Measurements from ENCODE around the gene SFMBT1.
A peak's percentile ranks its signal among the peaks of the same experiment; 100 is the strongest.

The SFMBT1 gene

DNA sequence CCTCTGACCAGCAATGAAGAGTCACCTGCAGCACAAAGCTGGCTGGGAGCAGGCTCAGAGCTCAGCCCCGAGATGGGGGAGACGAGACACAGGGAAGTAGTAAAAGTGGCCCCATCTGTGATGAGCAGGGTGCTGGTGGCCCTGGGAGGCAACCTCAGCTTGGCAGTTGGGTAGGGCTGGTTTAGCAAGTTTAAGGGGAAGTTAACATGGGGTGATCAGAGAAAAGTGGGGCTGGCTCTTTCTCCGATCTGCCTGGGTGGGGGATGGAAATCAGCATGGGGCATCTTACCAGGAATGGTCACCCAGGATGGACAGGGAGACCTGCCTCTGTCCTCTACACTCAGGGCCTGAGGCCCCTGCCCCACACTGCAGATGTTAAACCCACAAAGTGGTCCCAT, 29.9 kb upstream of the SFMBT1 start:
- Histone ChIP-seq H3K4me3 (ENCODE audit: low read depth, low read length) (no peak overlapping the region), H3K27me3 (replicated peaks) (no peaks in the 10 kb centered on the region), H3K36me3 (replicated peaks) (no peaks in the 10 kb centered on the region), H3K27ac (no peak overlapping the region)
- in situ Hi-C loops (cut with HindIII; ENCODE audit: low pct_ligation_motif_present, low sequenced_read_pairs) = no loop called here
- TF ChIP-seq, protein P1, sequence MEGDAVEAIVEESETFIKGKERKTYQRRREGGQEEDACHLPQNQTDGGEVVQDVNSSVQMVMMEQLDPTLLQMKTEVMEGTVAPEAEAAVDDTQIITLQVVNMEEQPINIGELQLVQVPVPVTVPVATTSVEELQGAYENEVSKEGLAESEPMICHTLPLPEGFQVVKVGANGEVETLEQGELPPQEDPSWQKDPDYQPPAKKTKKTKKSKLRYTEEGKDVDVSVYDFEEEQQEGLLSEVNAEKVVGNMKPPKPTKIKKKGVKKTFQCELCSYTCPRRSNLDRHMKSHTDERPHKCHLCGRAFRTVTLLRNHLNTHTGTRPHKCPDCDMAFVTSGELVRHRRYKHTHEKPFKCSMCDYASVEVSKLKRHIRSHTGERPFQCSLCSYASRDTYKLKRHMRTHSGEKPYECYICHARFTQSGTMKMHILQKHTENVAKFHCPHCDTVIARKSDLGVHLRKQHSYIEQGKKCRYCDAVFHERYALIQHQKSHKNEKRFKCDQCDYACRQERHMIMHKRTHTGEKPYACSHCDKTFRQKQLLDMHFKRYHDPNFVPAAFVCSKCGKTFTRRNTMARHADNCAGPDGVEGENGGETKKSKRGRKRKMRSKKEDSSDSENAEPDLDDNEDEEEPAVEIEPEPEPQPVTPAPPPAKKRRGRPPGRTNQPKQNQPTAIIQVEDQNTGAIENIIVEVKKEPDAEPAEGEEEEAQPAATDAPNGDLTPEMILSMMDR (IDR thresholded peaks at IDR 0.05; ENCODE audit: low read depth, low read length, missing control alignments) = no peak
- no peak for DNase-seq

DNA sequence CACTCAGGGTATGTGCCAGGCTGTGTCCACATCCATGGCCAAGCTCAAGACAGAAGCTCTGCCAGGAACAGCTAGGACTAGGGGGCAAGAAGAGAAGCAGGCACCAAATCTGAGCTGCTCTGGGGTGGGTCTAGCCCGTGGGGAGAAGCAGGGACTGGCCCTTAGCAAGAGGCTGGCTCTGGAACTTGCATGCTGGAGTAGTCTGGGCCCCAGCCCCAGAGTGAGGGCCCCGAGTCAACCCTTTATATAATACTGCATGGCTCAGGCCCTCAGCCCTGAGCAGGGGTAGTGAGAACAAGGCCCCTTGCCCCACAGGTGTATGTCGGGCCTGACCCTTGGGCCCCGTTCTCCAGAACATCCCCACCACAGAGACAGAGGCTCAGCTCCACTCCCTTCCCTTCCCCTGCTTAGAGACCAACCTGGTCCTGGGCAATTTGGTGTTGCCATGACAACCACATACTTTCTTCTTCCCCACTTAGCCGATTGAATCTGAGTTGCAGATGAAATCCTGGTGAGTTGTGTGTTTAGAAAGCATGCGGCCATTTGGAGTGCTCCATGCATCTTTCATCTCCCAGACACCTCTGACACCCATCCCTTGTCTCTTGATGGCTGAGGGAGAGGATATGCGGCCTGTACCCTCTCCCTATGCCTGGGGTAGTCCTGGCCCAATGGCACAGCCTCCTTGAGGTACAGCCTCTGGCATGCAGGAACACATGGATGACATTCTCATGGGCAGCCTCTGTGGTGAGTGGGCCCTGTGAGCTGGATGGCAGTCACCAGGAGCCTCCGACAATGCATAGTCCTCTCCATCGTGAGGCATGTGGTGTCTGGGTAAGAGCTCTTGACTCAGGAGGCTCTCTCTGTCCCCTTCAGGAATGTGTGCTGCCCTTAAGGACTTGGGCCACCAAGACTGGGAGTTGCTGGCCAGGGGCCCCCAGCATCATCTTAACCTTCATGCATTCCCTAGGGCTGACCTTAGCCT, 29.2 kb upstream of the SFMBT1 start:
- TF ChIP-seq, protein P1 (IDR thresholded peaks at IDR 0.05; ENCODE audit: low read depth, low read length, missing control alignments) = no peak

DNA sequence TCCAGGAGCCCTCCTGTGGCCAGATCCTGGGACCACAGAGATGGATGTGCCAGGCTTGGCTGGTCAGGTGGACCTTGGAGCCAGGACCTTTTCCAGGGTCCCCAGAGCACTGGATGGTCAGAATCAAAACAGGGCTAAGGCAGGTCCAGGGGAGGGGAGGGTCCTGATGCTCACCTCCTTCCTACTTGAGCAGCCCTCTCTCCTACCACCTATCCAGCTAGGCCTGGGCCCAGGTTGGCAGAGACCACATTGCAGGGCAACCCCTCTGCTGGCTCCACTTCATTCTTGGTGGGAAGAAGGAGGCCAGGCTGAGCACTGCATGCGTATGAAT, 28.5 kb upstream of the SFMBT1 start:
- in situ Hi-C loops (cut with HindIII; ENCODE audit: low pct_ligation_motif_present, low sequenced_read_pairs) = no loop called here
- no peaks in the 10 kb centered on the region for H3K27me3 ChIP-seq (replicated peaks)
- DNase-seq = no peak
- H3K36me3 ChIP-seq (replicated peaks) = no peaks in the 10 kb centered on the region
- H3K27ac ChIP-seq = no peak overlapping the region
- no peak overlapping the region for H3K4me3 ChIP-seq (ENCODE audit: low read depth, low read length)
- TF ChIP-seq, protein P1 (IDR thresholded peaks at IDR 0.05; ENCODE audit: low read depth, low read length, missing control alignments) = peak; percentile 9

More for the DNA sequence above, 29.2 kb upstream of the SFMBT1 start:
- no peak overlapping the region for H3K4me3 ChIP-seq (ENCODE audit: low read depth, low read length)
- no peaks in the 10 kb centered on the region for H3K27me3 ChIP-seq (replicated peaks)
- DNase-seq = no peak
- no peak overlapping the region for H3K27ac ChIP-seq
- in situ Hi-C loops (cut with HindIII; ENCODE audit: low pct_ligation_motif_present, low sequenced_read_pairs) = no loop called here
- no peaks in the 10 kb centered on the region for H3K36me3 ChIP-seq (replicated peaks)

DNA sequence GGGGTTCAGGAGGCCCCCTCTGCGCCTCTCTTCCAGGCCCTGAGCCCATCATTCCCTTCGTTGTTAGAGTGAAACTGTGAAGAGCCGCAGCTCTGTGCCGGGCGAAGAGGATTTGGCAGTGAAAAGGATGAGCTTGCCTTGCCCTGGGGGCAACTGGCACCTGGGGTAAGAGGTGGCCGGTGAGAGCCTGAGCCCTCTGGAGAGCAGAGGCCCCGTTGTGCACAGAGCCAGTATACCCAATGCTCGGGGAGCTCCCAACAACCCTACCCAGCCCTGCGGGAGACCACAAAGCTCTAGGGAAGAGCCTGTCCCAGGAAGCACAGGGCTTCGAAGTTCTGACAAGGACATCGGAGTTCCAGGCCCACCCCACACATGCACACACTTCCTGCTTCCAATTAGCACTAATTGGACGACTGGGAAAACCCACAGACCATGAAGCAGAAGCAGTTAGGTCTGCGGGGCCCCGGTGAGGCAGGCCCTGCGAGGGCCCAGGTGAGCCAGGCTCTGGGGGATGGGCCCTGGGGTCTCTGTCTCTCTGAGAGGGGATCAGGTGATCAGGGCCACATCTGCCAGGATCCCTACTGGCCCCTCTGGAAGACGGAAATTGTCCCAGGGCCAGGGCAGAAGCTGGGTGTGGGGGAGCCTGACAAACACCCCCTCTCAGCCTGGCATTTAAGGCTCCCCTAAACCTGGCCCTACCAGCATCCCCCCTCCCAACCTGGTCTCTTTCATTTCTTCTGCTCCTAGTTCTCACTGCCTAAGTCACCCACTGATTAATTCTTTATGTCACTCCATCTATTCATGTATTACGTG, 27.9 kb upstream of the SFMBT1 start:
- in situ Hi-C loops (cut with HindIII; ENCODE audit: low pct_ligation_motif_present, low sequenced_read_pairs) = no loop called here
- Histone ChIP-seq H3K36me3 (replicated peaks) (no peaks in the 10 kb centered on the region), H3K27me3 (replicated peaks) (no peaks in the 10 kb centered on the region), H3K27ac (no peak overlapping the region), H3K4me3 (ENCODE audit: low read depth, low read length) (peak overlapping the region; percentile 61)
- DNase-seq = no peak
- TF ChIP-seq, protein P1 (IDR thresholded peaks at IDR 0.05; ENCODE audit: low read depth, low read length, missing control alignments) = no peak

DNA sequence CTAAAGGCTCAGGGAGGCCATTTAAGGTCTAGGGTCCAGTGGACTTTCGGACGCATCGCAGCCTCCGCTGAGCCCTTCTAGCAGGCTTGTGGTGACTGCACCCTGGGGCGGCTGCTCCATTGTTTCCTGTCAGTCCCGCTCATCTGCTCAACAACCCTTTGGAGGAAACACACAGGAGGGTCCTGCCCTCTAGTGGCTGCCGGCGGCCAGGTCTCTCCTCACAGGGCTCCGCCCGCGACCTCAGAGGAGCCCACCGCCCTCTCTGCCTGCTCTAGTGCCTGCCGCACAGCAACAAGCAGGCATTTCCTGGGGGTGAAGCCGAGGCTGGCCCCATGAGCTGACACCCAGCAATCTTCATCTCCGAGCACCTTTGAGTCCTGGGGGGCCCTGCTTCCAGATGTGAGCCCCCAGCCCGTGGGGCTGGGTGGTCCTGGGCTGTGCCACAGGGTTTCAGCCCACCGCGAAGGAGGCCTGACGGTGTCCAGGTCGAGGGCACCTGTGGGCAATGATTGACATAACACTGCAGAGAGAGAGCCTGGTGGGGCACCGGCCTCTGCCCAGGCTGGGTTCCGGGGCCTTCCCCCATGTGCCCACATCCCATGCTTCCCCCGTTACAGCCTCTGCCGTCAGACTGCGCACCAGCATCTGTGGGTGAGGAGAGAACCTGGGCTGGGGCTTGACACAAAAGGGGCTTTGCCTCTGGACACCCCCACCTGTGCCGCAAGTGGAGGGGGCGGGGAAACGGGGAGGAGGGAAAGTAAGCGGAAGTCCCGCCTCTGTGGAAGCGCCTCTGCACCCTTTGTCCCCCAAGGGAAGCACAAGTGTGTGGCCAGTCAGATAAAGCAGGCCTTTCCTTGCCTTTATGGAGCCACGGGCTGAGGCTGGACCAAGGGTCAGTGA, 27.0 kb upstream of the SFMBT1 start:
- in situ Hi-C loops (cut with HindIII; ENCODE audit: low pct_ligation_motif_present, low sequenced_read_pairs) = no loop called here
- Histone ChIP-seq H3K4me3 (ENCODE audit: low read depth, low read length) (peak overlapping the region; percentile 61), H3K27me3 (replicated peaks) (no peaks in the 10 kb centered on the region), H3K27ac (no peak overlapping the region), H3K36me3 (replicated peaks) (no peaks in the 10 kb centered on the region)
- peak; percentile 69 for DNase-seq
- TF ChIP-seq, protein P1 (IDR thresholded peaks at IDR 0.05; ENCODE audit: low read depth, low read length, missing control alignments) = peak; percentile 99
